Pulmonary artery endothelial cell (primary cell): Measurements from ENCODE around the gene SYMPK. TPM values are rescaled to one million over a fixed set of nuclear protein-coding genes. Genes with fewer than 3 reads are reported as not detected.

Source experiments
- DNase-seq: peaks from one replicate; pipeline ENCODE4 v3.0.0-alpha.2; 2011; ENCODE audit warnings: low read depth, low spot score
- total RNA-seq: library from RNA; depleted of rRNA; stranded (reverse); fragments of >200 nt; gene quantifications from 2 replicates; pipeline ENCODE4 v1.2.3, GENCODE V29; 2014

SYMPK gene
- total RNA-seq, 1 donor from 2014 or later, result 34.1 TPM

DNA sequence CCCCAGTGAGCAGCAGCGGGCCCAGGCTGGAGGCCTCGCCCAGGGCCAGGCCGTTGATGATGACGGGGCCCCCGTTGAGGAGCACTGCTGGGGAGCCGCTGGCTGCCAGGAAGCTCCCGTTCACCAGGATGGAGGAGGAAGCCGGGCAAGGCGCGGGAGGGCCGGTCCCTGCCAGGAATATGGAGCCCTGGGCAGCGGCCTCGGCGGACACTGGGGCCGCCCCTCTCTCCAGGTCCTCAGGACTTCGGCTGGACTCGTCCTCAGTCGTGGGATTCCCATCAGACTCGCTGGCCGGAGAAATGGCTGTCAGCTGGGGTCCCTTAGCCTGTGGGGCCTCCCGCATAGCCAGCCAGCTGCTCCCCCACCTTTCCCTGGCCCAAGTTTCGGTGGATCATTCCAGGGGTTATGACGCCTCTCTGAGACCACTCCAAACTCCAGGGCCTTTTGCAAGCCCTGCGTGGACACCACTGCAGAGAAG is 96.0 kb downstream of the SYMPK start:
- DNase-seq, result no peak

DNA sequence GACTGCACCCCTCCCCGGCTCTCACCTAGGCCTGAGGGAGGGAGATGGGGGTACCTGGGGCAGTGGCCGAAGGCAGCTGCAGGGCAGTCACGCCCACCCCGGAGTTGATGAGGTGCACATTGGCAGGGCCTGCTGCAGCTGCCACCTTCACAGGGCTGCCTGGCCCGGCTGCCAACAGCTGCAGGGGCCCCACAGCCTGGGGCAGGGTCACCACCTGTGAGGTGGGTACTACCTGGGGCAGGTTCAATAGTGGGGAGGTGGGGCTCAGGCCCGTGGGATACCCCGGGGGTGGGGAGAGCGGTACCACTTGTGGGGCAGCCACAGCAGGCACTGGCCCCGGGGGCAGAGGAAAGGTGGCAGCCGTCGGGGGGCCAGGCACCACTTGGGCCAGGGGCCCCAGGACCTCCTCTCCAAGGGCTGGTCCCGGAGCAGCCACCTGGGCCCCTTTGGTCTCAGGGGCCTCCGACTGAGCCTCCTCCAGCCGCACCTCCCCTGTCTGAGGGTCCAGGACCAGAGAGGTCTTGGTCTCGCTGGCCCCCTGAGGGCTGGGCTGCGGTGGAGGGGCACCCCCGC is 96.6 kb downstream of the SYMPK start:
- no peak for DNase-seq

DNA sequence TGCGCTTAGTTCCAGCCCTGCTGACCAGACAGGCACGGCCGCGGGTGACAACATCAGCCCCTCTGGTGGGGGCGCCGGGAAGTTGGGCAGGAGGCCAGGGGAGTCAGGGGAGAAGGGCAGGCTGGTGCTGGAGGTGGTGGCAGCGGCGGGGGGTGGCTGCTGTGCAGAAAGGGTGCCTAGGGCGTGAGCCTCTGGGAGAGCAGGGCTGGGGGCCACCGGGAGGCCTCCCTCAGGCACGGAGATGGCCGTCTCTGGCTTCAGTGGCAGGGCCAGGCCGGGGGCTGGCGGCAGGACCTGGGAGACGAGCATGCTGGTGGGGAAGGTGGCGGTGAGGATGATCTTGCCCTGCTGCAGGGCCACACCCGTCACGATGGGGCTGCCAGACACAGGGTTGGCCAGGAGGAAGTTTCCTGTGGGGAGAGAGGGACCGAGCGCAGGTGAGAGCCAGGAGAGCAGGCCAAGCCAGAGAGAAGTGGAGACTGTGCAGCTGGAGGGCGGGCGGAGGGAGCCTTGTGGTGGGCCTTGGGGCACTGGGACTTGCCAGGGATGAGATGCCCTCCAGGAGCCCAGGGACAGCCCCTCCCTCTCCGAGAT is 97.1 kb downstream of the SYMPK start:
- no peak for DNase-seq

Other genes starting within 250 kb of the SYMPK start
- gene EML2, start 223.8 kb downstream of the SYMPK start, total RNA-seq, result 22.2 and 35.6 TPM in 2 replicates
- gene GIPR, start 194.9 kb downstream of the SYMPK start, total RNA-seq, result under 0.01 TPM in 1 of 2 replicates, not detected in the other
- 324 and 581 TPM in 2 replicates for gene SNRPD2, start 171.2 kb downstream of the SYMPK start, total RNA-seq
- gene QPCTL, start 170.5 kb downstream of the SYMPK start, total RNA-seq, result 18.7 and 23.3 TPM in 2 replicates
- gene FBXO46, start 132.3 kb downstream of the SYMPK start, total RNA-seq, result 5.3 and 6.5 TPM in 2 replicates
- gene MEIOSIN, start 129.7 kb downstream of the SYMPK start, total RNA-seq, result not detected in 2 replicates
- 3.4 and 5.6 TPM in 2 replicates for gene SIX5, start 93.9 kb downstream of the SYMPK start, total RNA-seq
- gene DMPK, start 80.7 kb downstream of the SYMPK start, total RNA-seq, result 6.0 and 9.0 TPM in 2 replicates
- gene DMWD, start 70.3 kb downstream of the SYMPK start, total RNA-seq, result 27.2 and 37.3 TPM in 2 replicates
- 0.04 and 0.07 TPM in 2 replicates for gene RSPH6A, start 47.8 kb downstream of the SYMPK start, total RNA-seq
- not detected in 2 replicates for gene FOXA3, start 1.2 kb upstream of the SYMPK start, total RNA-seq
- 23.1 and 24.3 TPM in 2 replicates for gene IRF2BP1, start 23.0 kb upstream of the SYMPK start, total RNA-seq
- gene MYPOP, start 39.5 kb upstream of the SYMPK start, total RNA-seq, result 0.79 and 1.4 TPM in 2 replicates
- not detected in 2 replicates for gene NANOS2, start 51.6 kb upstream of the SYMPK start, total RNA-seq
- 3.4 and 4.0 TPM in 2 replicates for gene NOVA2, start 110.7 kb upstream of the SYMPK start, total RNA-seq
- 7.3 and 9.5 TPM in 2 replicates for gene CCDC61, start 132.3 kb upstream of the SYMPK start, total RNA-seq
- gene PGLYRP1, start 159.9 kb upstream of the SYMPK start, total RNA-seq, result not detected in 2 replicates
- gene IGFL4, start 177.9 kb upstream of the SYMPK start, total RNA-seq, result 0.07 TPM in 1 of 2 replicates, not detected in the other